HL-60/S4 (cell line): Measurements from ENCODE around the gene TAC4.

Source experiments
- in situ Hi-C: fragments of 300-500 bp; cut with MboI; formaldehyde crosslinking; loops from 2 replicates; pipeline ENCODE4 v1.14.3; 2022; ENCODE audit warnings: low sequenced_read_pairs

TAC4 gene

DNA sequence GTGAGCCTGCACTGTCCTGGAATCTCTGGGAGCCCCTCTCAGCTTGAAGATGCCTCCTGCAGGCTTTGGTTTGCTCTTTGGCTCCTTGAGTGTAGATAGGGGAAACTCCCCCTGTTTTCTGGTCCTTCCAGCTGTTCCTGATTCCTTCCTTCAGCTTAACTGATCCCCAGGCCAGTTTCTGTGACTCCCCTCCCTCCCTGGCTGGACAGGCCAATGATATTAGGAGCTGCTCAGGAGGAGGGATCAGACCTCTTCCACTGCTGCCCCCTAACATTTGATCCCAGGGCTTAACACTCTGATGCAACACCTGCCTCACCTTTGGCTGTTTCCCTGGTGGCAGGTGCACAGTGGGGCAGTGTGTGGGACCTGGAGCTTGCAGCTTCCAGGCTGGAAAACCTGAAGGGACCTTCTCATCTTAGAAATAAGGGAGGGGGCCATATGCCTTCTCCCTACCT is at the start of gene TAC4:
Gene TAC4, minus strand, starts transcription at position 51 of the 455 bp plus-strand sequence. CDS start 52 bp downstream, outside the sequence.
- in situ Hi-C loops: loop anchor here (5.0 to 10.0 kb wide), 2 partner anchors 143 to 281 kb away; partner anchors contain the start of gene SLC35B1

DNA sequence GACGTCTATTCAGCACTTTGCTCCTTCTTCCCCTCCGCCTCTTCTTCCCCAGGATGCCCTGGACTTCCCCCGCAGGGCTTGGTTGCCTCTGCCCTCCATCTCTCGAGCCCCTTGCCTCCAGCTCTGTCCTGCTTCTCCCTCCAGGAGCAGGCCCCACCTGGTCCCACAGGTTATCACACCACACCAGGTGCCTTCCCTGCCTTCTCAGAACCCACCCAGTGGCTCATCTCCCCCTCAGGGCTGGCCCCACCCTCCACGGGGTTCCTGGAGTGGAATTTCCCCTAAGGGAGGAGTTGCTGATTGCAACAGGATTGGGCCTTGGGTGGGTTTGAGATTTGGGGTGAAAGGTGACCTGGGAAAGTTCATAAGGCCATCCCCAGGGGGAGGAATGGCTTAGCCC is 49.0 kb upstream of the TAC4 start:
- in situ Hi-C loops: no loop called here

DNA sequence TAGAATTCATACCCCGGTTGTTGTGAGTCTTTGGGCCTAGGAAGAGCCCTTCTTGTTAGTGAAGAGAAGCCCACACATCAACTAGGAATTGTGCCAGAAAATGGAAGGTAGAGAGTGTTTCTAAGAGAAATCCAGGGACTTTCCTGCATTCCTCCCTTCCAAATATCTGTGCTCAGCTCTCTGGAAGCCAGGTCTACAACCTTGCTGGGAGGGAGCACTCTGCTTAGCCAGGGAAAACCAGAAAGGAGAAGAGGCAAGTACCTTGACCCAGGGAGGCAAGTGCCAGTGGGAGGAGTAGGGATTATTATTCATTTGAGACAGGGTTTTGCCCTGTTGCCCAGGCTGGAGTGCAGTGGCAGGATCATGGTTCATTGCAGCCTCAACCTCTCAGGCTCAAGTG is 48.4 kb upstream of the TAC4 start:
- in situ Hi-C loops: no loop called here

DNA sequence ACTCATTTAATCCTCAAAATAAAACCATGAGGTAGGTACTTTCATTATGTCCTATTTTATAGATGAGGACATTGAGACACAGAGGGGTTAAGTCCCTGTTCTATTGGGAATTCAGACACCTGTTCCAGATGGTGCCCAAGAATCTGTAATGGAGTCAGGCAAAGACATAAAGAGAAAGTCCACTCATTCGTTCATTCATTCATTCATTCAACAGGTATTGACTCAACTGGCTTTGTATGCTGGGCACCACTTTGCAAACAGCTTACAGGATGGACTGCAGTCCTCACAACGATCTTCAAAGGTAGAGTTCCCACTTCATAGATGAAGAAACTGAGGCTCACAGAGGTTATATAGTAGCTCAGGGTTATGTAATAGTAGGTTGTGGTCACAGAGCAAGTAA is 47.9 kb upstream of the TAC4 start:
- in situ Hi-C loops: no loop called here

DNA sequence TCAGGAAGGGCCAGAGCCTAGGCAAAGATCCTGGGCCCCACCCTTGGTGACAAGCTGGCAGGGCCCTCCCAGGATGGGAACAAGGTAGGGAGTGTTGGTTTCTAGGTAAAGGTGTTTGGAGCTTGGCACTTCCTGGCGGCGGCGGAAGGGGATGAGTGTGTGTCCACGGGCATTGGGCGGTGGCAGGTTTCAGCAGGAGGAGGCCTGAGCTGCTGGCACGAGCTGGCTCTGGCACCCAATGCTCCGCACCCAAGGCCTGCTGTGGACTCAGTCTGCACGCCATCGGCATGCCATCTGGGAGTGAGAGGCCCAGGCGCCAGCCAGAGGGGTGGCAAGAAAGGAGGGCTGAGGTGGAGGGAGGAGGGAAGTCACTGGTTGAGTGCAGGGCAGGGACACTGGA is 46.9 kb upstream of the TAC4 start:
- in situ Hi-C loops: no loop called here

- in situ Hi-C loops: no loop called here
Observed at GRCh38 chr17:49891694-49892389, 44.0 kb upstream of the TAC4 start.

DNA sequence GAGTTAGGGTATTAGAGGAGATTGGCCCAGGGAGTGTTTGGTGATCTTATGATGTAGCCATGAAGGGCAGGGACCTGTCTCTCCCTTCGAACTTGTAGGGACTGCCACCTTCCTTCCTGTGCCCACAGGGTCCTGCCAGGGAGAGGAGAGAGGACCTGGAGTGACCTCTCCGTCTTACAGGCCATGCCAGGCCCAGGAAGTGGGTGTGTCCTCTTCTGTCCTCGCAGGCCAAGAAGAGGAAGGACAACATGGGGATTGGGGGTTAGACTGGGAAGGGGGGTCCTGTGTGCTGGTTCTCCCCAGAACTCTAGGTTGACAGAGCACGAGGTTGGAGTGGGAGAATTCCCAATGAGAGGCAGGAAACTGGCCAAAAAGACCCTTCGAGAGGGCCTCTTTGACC is 43.4 kb upstream of the TAC4 start:
- in situ Hi-C loops: no loop called here

DNA sequence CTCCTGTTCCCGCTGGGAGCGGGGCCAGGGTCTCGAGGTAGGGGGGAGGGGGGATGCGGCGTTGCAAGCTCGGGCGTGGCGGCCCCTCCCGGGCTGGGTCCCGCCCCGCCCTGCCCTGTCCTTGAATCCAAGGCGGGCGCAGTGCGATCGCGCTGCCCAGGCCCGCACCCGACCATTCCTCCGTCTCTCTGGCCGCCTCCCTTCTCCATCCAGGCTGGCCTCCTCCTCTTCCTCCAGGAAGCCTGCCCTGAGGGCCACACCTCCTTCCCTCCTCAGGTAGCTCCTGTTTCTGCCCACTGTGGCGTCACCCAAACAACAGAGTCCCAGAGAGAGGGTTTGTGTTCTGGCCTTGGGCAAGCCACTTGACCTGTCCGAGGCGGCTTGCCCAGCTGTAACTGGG is 43.0 kb upstream of the TAC4 start:
- in situ Hi-C loops: no loop called here

GRCh38 chr17:49890077-49890821 is 42.4 kb upstream of the TAC4 start:
- in situ Hi-C loops: no loop called here

DNA sequence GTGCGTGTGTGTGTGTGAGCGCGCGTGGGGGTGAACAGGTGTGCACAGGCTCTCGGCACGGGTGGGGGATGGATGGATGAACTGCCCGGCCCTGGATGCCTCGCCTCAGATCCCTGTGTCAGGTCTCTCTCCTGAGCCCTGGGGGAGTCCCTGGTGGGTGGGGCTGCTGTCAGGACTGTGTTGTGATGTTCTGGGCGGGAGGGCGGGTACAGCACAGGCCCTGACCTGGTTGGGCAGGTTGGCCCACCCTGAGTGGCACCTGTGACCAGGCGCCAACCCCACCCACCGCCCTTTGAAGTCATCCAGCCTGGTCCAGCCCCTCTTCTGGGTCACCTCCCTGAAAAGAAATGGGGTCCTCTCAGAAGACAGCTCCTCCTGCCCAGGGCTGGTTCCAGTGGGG is 41.6 kb upstream of the TAC4 start:
- in situ Hi-C loops: no loop called here

DNA sequence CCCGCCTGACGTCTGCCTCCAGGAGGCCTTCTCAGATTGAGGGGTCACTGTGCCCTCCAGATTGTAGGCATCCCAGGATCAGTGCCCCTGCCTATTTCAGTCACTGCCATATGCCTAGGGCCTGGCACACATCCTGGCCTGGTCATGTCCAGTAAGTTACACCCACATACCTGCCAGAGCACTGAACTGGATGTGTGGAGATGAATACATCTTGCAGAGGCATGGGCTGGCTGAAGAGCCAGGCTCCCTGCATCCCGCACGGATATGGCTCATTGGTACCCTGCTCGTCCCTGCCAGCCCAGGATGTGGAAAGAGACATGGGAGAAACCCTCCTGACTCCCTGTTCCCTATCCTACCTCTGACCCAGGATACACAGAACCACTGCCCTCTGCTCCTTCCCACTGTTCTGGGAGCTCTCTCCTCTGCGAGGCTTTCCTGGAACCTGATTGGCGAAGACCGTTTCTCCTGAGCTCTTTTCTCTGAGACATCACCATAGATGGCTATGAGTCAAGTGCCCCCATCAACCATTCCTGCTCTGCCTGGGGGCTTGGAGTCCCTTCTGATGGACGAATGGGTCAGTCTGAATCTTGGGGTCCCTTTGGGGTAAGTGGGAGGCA is 40.0 kb upstream of the TAC4 start:
- in situ Hi-C loops: no loop called here

DNA sequence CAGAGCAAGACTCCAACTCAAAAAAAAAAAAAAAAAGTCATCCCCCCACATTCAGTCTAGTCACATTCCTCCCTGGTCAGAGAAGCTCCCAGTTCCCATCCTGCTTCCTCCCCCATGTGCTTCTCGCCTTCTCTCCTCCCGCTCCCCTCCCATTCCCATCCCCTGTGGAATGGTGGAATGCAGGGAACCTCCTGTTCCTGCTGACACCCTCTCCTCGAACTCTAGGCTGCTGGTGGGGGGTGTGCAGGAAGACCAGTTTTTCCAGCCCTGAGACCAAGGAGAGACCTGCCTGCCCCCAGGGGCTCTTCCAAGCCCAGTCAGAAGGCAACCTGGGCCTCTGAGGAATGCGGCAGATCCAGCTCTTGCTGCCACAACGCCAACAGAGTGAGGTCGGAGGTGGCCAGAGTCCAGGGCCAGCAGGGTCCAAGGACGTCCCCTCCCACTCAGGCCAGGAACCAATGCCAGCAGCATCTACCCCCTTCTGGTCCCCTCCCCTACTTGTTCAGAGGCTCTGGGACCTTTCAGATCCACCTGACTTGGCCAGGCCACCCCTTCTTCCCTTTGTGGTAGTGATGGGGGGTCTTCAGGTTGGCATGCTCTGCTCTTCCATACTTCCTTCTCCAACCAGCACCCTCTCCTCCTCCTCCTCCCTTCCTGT is 39.3 kb upstream of the TAC4 start:
- in situ Hi-C loops: no loop called here

DNA sequence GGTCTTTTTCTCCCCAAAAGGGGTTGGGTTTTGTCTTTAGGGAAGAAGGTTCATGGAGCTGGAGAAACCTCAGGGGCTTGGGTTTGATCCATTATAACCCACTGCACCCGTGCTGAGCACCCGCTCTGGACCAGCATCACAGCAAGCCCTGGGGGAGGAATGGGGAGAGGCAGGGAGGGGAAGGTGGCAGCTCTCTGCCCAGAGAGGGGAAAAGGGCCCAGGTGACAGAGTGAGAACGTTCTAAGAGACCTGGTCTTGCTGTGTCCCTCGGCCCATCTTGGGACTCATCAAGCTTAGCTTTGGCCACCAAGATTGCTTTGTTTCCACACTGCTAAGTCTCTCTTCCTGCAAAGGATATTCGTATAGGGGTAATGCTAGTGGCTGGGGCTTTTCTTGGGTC is 38.2 kb upstream of the TAC4 start:
- in situ Hi-C loops: no loop called here

- in situ Hi-C loops: no loop called here
Observed at GRCh38 chr17:49882434-49882833, 34.6 kb upstream of the TAC4 start.

- in situ Hi-C loops: no loop called here
Observed at GRCh38 chr17:49881054-49881402, 33.2 kb upstream of the TAC4 start.

DNA sequence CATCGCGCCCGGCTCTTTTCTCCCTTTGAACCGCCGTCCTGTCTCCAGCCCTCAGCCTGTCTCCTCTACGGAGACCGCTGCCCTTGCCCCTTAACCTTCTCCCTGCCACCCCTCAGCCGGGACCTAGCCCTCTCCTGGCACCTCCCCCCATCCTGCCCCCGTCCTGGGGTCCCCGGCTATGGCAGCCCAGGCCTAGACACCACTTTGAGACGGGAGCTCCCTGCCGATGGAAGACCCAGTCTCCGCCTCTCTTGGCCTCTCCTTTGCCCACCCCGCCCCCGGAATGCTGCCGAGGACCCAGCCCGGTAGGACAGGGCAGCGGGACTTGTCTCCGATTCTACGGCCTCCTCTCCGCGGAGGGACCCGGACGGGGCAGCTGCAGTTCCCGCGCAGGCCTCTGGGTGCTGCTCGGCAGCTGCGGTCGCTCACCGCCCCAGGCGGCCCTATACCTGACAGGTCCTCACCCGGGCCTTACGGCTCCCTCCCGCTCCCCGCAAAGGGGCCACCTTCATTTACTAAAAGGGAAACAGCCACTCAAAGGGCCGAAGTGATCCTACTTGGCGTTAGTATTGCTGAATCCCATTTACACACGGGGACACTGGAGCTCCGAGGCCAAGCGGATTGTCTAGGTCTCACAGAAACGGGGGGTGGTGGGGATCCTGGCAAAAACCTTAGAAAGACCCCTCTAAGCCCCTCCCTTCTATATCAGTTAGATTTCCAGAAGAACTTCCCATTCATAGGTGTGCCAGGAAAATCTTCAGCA is 32.6 kb upstream of the TAC4 start:
- in situ Hi-C loops: no loop called here

- in situ Hi-C loops: loop anchor here (10.0 kb wide), 1 partner anchor 206 kb away; no protein-coding TSS in a partner anchor
Observed at GRCh38 chr17:49878931-49879904, 31.3 kb upstream of the TAC4 start.

DNA sequence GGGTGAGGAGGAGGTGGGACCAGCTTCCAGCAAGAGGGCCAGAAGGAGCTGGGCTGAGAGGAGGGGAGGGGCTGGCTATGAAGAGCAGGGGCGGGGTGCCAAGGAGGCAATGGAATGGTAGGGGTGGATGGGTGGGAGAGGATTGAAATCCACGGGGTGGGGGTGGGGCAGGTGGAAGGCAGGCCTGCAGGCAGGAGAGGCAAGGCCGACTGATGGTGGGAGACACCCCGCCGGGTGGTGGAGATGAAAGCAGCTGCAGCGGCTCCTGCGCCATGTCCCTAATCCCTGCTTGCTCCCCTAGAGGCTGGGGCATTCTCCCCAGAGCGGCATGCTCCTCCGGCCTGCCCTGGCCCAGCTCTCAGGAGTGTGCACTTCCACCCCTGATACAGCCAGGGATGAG is 27.8 kb upstream of the TAC4 start:
- in situ Hi-C loops: loop anchor here (10.0 kb wide), 1 partner anchor 209 kb away; no protein-coding TSS in a partner anchor

DNA sequence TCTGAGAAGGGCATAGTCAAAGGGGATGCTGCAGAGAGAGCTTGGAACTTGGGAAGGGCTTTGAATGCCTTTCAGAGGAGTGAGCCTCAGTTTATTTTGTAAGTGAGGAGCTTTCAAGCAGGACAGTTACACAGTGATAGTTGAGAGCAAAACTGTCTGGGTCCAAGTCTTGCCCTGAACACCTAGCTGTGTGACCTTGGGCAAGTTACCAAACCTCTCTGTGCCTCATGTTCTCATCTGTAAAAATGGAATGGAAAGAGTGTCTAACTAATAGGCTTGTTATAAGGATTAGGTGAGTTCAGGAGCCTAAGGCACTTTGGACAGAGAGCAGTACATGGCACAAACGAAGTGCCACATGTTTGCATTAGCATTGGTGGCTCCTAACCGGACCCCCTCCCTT is 27.0 kb upstream of the TAC4 start:
- in situ Hi-C loops: loop anchor here (10.0 kb wide), 1 partner anchor 210 kb away; no protein-coding TSS in a partner anchor
